Right hindlimb (tissue), 1 donor: Measurements from ENCODE around the gene SPTBN1.
"Not testable (repeated sequence)": the region's sequence is repeated elsewhere in the genome, so short reads cannot be mapped to it uniquely, and the experiment has no call there.

Experiments
- DNase-seq: peaks from one replicate; pipeline ENCODE4 v3.0.0-alpha.2; 2018

Gene SPTBN1

DNA sequence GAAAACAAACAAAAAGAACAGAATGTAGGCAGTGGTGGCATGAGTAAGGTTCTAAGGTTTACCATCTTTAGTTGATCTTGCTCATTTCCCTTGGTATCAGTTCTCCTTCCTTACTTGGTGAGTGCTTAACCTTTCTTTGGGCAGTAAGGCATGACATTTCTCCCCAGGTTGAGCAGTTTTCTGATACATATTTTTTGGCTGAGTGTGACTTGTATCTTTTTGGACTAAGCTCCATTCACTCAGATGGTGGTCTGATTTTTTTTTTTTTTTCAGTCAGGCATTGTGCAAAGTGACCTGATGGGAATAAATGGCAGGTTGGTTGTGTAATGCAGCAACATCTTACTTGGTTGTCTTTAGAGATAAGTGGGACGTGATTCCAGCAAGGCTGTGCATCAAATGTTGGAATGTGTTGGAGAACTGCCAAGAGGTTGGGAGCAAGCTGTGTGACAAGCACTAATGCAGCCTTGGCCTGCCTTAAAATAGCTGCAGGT lies 15.1 kb downstream of the SPTBN1 start:
- no peak for DNase-seq

GRCh38 chr2:54473851-54474250 lies 17.7 kb downstream of the SPTBN1 start:
- DNase-seq = no peak

DNA sequence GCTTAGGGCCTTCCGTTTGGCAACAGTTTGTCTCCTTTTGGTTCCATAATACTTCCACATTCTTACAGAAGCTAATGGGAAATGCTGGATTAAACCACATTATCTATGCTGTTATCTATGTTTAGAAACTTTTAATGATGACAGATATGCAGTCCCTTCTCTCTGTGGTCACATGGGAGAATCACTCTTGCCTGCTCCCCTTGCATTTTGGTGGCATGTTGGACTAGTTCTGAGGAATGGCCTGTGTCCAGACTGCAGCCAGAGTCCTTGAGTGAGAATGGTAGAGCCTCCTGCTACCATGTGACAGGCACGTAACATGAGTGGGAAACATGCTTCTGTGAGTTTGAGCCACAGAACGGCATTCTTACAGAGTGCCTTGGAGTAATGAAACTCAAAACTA lies 19.2 kb downstream of the SPTBN1 start:
- no peak for DNase-seq

DNA sequence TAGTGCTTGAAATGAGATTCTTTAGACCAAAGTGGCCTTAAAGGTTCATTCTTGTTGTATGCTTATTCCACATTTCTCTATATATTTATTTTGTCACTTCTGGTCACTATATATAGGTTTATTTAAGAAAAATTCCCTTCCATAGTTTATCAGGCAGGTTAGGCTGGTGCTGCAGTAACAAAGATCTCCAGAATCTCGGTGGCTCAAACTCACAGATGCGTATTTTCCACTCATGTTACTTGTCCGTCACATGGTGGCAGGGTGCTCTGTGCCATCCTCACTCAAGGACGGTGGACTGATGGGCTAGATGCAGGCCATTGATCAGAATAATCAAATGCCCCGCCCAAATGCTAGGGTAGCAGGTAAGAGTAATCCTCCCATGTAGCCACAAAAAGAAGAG lies 19.8 kb downstream of the SPTBN1 start:
- no peak for DNase-seq

DNA sequence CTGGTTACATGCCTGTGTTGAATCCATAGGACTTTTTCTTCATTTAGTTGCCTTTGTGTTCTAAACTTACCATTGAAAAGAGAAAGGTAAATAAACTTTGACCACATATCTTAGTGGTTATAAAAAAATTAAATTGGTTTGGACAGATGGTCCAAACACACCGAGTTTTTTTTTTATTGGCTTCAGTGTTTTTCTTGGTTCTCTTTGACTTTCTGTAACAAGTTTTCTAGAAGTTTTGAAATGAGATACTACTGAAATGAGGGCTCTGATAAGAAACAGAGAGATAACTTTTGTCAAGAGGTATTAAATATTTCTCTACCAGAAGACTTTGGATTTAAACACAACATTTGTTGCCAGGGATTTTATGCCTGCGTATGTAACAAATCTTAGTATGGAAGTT lies 20.7 kb downstream of the SPTBN1 start:
- DNase-seq = no peak

- no peak for DNase-seq
Observed at GRCh38 chr2:54477896-54478295, 21.8 kb downstream of the SPTBN1 start.

DNA sequence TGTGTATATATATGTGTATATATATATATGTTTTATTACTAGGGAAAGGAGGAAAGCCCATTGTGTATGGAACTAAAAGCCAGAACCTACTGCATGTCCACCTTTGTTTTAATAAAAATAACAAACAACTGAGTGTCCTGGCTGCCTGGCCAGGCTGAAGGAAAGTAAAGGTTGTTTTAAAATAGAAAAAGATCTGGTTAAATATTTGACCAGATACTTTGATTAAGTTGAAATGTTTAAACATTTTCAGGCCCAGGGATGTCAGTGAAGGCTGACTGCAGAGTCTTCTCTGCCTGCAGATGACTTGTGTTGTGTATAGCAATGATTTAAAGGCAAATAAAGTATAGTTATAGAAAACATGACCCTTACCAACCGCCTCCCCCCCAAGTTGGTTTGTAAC lies 22.8 kb downstream of the SPTBN1 start:
- no peak for DNase-seq

DNA sequence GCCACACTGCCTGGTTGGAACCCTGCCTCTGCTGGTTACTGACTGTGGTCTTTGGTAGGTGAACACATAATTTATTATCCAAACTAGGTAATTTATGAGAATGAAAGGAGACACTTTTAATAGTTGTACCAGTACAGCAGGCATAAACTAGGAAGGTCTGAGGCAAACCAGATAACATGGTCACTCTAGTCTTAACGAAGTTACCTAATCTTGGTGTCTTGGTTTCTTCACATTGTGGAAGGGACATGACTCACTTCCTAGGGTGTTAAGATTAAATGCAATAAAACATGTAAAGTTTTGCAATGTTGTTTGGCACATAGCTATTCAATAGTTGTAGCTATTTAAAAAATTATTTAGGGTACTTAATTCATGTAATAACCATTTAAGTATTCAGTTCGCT lies 23.3 kb downstream of the SPTBN1 start:
- no peak for DNase-seq

DNA sequence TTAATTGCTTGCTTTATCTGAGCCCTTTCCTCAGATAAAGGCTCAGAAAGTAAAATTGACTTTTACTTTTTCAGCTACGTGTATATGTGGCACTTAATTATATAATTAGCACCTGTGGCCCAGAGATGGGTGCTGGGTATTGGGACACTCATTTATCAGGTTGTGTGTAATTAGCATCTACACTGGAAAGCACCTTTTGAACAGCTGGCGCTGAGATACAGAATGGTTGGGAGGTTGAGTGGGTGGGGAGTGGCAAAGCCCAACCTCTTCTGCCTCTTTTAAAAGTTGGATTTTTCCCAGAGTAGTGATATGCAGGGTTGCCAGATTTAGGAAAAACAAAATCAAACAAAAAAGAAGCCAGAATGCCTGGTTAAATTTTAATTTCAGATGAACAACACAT lies 23.9 kb downstream of the SPTBN1 start:
- no peak for DNase-seq

DNA sequence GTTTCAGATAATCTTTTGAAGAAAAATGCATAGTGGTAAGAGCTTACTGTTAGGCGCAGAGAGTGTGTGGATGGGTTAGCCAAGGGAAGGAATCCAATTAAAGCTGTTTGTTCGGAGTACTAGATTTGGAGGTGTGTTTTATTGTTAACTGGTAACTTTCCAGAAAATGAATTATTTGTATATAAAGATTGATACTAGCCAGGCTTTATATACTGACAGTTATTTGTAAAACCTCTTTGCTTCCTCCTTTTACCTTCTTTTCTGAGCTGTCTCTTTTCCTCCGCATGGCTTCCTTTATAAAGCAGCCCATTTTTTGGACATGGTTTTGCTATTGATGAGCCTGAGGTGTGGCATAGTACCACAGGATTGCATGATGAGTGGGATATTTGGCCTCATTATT lies 25.6 kb downstream of the SPTBN1 start:
- DNase-seq = no peak

GRCh38 chr2:54482715-54483114 lies 26.6 kb downstream of the SPTBN1 start:
- DNase-seq = peak; percentile 73

GRCh38 chr2:54483426-54483825 lies 27.3 kb downstream of the SPTBN1 start:
- DNase-seq = no peak

DNA sequence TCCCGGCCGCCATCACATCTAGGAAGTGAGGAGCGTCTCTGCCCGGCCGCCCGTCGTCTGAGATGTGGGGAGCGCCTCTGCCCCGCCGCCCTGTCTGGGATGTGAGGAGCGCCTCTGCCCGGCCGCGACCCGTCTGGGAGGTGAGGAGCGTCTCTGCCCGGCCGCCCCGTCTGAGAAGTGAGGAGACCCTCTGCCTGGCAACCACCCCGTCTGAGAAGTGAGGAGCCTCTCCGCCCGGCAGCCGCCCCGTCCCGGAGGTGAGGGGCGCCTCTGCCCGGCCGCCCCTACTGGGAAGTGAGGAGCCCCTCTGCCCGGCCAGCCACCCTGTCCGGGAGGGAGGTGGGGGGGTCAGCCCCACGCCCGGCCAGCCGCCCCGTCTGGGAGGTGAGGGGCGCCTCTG lies 29.6 kb downstream of the SPTBN1 start:
- not testable (repeated sequence) for DNase-seq

DNA sequence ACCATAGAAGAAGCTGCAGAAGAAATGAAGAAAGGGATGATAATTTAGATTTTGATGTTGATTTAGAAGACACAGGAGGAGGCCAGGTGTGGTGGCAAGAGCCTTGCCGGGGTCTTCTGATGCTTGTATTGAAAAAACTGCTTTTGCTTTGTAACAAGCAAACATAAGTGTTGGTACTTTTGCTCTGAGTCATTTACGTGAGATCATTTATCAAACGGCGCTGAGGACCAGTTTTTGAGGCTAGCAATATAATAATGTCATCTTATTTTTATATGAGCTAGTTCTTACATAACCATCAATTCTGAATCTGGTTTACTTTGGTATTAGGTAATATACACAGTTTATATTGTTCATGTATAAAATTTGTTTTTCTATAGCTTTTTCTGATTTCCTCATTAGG lies 30.6 kb downstream of the SPTBN1 start:
- no peak for DNase-seq

DNA sequence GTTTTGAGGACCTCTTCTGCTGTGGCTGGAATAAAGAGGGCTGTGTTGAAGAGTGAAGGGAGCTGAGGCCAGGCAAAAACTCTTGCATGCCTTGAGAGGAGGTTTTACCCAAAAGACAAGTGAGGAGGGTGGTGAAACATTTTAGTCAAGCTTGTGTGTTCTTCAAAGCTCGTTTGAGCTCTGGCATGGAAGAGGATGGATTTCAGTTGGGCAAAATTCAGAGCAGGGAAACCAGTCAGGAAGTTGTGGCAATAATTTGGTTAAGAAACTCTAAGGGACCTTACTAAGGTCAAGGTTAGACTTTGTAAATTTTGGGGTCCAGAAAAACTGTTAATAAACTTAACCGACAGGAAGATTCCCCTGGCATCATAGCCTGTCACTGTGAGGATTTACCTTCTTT lies 34.7 kb downstream of the SPTBN1 start:
- DNase-seq = no peak

DNA sequence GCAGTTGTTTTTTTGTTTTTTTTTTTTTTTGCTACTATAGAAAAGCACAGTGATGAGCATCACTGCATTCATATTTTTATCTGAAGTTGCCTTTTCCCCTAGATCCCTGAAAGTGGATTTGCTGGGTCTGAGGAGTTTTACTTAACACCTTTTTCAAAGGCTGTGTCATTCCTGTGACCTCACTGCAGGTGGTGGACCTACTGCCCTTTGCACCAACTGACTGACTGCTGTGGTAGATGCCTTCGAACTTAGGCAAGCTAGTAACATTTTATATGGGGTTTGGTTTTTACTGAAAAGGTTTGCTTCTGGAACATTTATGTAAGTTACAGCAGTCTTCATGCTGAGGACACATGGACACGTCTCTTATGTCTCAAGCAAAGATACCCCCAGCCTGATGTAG lies 36.2 kb downstream of the SPTBN1 start:
- no peak for DNase-seq

DNA sequence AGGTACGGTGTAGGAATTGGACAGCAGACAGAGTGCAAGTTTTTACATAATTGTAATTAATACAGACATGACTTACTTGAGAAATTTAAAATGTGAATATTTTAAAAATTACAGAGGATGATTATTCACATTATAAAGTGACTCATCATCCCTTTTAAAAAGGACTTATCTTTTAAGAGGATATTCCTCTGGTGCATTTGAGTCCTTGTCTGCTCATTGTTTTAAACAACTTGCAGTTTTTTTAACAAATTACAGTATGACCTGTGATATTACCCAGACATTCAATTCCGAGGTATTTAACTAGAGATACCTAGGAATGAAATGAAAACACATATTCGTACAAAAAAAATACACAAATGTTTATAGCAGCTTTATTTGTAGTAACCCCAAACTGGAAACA lies 38.0 kb downstream of the SPTBN1 start:
- DNase-seq = no peak

- no peak for DNase-seq
Observed at GRCh38 chr2:54496920-54497319, 40.8 kb downstream of the SPTBN1 start.

GRCh38 chr2:54497763-54498680 lies 41.9 kb downstream of the SPTBN1 start:
- peak; percentile 51 for DNase-seq

DNA sequence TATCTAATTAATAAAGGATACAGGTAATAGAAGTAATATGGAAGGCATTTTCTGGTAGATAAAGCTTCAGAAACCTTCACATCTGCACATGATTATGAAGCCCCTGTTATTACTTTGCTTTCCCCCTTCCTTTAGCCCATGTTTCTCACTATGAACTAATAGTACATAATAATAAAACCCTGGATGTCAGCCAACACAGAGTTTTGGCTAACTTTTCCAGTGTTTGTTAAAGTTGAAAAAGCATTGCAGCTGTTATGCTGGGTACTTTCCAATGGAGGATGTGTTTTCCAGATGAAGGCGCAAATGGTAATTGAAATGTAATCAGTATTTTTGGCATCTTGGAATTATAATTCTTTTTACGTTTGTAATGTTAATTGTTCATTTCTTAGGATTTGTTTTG lies 43.5 kb downstream of the SPTBN1 start:
- peak; percentile 35 for DNase-seq

GRCh38 chr2:54500404-54501205 lies 44.5 kb downstream of the SPTBN1 start:
- peak; percentile 24 for DNase-seq

GRCh38 chr2:54502731-54503130 lies 46.6 kb downstream of the SPTBN1 start:
- no peak for DNase-seq

- peak; percentile 37 for DNase-seq
Observed at GRCh38 chr2:54503192-54503591, 47.1 kb downstream of the SPTBN1 start.

- DNase-seq = no peak
Observed at GRCh38 chr2:54503828-54504227, 47.7 kb downstream of the SPTBN1 start.
